ENCODE measurements around the gene RBBP5. TPM values are rescaled to one million over a fixed set of nuclear protein-coding genes. Genes with fewer than 3 reads are reported as not detected.

The RBBP5 gene
- polyA plus RNA-seq, 3 donors, result 4.9 to 10.2 (median 8.1) TPM

GRCh38 chr1:205038132-205038786 is 83.5 kb downstream of the RBBP5 start:
- Histone ChIP-seq H3K4me3 (replicated peaks in 1 of 3; ENCODE audit: low read depth in 2 of 3, low read length in 3 of 3) (no peak overlapping the region), H3K4me2 (replicated peaks; ENCODE audit: extremely low read depth, low read length, poor library complexity, severe bottlenecking) (no peak overlapping the region), H3K27me3 (ENCODE audit: control insufficient read depth in 2 of 2, insufficient read depth in 2 of 2, low read length in 2 of 2) (peaks cover 7 to 18% of the 10 kb centered on the region in 2 donors), H4K20me1 (ENCODE audit: insufficient read depth, low read length) (no peaks in the 10 kb centered on the region), H3K27ac (ENCODE audit: low read depth in 1 of 2, low read length in 2 of 2) (no peak overlapping the region), H2AFZ (ENCODE audit: insufficient read depth, low read depth, low read length, poor library complexity, severe bottlenecking) (no peak overlapping the region), H3K36me3 (replicated peaks in 1 of 2; ENCODE audit: control insufficient read depth in 1 of 2, insufficient read depth in 2 of 2, low read length in 2 of 2) (no peaks in the 10 kb centered on the region), H3K9ac (ENCODE audit: insufficient read depth, low read length, poor library complexity, severe bottlenecking) (no peak overlapping the region), H3K9me3 (replicated peaks in 1 of 2; ENCODE audit: control insufficient read depth in 1 of 2, insufficient read depth in 1 of 2, low read length in 2 of 2) (no peaks in the 10 kb centered on the region), H3K79me2 (ENCODE audit: insufficient read depth, low read length) (no peaks in the 10 kb centered on the region), H3K4me1 (ENCODE audit: control insufficient read depth in 1 of 2, insufficient read depth in 2 of 2, low read length in 2 of 2) (no peaks in the 10 kb centered on the region)
- peaks cover 0 to 3% (median 1%) of the 10 kb centered on the region in 7 donors for H3K9me3 Mint-ChIP-seq
- no peak overlapping the region for H3K27ac Mint-ChIP-seq
- no peak for DNase-seq
- WGBS (ENCODE audit: insufficient coverage), result 96% methylated on average over 6 of the region's 6 CpGs
- TF ChIP-seq, protein P1, sequence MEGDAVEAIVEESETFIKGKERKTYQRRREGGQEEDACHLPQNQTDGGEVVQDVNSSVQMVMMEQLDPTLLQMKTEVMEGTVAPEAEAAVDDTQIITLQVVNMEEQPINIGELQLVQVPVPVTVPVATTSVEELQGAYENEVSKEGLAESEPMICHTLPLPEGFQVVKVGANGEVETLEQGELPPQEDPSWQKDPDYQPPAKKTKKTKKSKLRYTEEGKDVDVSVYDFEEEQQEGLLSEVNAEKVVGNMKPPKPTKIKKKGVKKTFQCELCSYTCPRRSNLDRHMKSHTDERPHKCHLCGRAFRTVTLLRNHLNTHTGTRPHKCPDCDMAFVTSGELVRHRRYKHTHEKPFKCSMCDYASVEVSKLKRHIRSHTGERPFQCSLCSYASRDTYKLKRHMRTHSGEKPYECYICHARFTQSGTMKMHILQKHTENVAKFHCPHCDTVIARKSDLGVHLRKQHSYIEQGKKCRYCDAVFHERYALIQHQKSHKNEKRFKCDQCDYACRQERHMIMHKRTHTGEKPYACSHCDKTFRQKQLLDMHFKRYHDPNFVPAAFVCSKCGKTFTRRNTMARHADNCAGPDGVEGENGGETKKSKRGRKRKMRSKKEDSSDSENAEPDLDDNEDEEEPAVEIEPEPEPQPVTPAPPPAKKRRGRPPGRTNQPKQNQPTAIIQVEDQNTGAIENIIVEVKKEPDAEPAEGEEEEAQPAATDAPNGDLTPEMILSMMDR (IDR thresholded peaks at IDR 0.05), result no peak
- intact Hi-C loops (cut with micrococcal nuclease), result no loop called here
- peaks cover 23 to 32% (median 28%) of the 10 kb centered on the region in 3 donors for H3K27me3 Mint-ChIP-seq (ENCODE audit: low read depth in 3 of 3)
- no peak overlapping the region for H3K4me3 Mint-ChIP-seq
- H3K4me1 Mint-ChIP-seq, result no peaks in the 10 kb centered on the region
- no peaks in the 10 kb centered on the region for H3K36me3 Mint-ChIP-seq

GRCh38 chr1:205037539-205037938 is 84.2 kb downstream of the RBBP5 start:
- Histone ChIP-seq H3K27ac (ENCODE audit: low read depth in 1 of 2, low read length in 2 of 2) (no peak overlapping the region), H3K9me3 (replicated peaks in 1 of 2; ENCODE audit: control insufficient read depth in 1 of 2, insufficient read depth in 1 of 2, low read length in 2 of 2) (no peaks in the 10 kb centered on the region), H2AFZ (ENCODE audit: insufficient read depth, low read depth, low read length, poor library complexity, severe bottlenecking) (no peak overlapping the region), H3K36me3 (replicated peaks in 1 of 2; ENCODE audit: control insufficient read depth in 1 of 2, insufficient read depth in 2 of 2, low read length in 2 of 2) (no peaks in the 10 kb centered on the region), H3K9ac (ENCODE audit: insufficient read depth, low read length, poor library complexity, severe bottlenecking) (no peak overlapping the region), H3K79me2 (ENCODE audit: insufficient read depth, low read length) (no peaks in the 10 kb centered on the region), H3K4me2 (replicated peaks; ENCODE audit: extremely low read depth, low read length, poor library complexity, severe bottlenecking) (no peak overlapping the region), H4K20me1 (ENCODE audit: insufficient read depth, low read length) (no peaks in the 10 kb centered on the region), H3K4me1 (ENCODE audit: control insufficient read depth in 1 of 2, insufficient read depth in 2 of 2, low read length in 2 of 2) (no peaks in the 10 kb centered on the region), H3K4me3 (replicated peaks in 1 of 3; ENCODE audit: low read depth in 2 of 3, low read length in 3 of 3) (no peak overlapping the region), H3K27me3 (ENCODE audit: control insufficient read depth in 2 of 2, insufficient read depth in 2 of 2, low read length in 2 of 2) (peaks cover 3 to 12% of the 10 kb centered on the region in 2 donors)
- Mint-ChIP-seq H3K9me3 (peaks cover 0 to 3% (median 1%) of the 10 kb centered on the region in 7 donors), H3K4me1 (no peaks in the 10 kb centered on the region), H3K27me3 (ENCODE audit: low read depth in 3 of 3) (peaks cover 20 to 29% (median 24%) of the 10 kb centered on the region in 3 donors), H3K27ac (no peak overlapping the region), H3K4me3 (no peak overlapping the region), H3K36me3 (no peaks in the 10 kb centered on the region)
- WGBS (ENCODE audit: insufficient coverage), result 85% methylated on average over 5 of the region's 9 CpGs
- intact Hi-C loops (cut with micrococcal nuclease), result no loop called here
- TF ChIP-seq, protein P1 (IDR thresholded peaks at IDR 0.05), result no peak
- no peak for DNase-seq

Other genes starting within 250 kb of the RBBP5 start
- not detected for gene CNTN2, start 78.8 kb downstream of the RBBP5 start, polyA plus RNA-seq
- 1 to 10 TPM in 1 of 3 donors, under 1 TPM in 2; 0.17 to 1.5 (median 0.36) TPM for gene TMEM81, start 37.5 kb downstream of the RBBP5 start, polyA plus RNA-seq
- 1 to 10 TPM; 2.9 to 6.5 (median 3.8) TPM for gene DSTYK, start 89.7 kb upstream of the RBBP5 start, polyA plus RNA-seq
- under 1 TPM in 2 of 3 donors, not detected in 1; 0.16 to 0.27 TPM for gene TMCC2, start 106.0 kb upstream of the RBBP5 start, polyA plus RNA-seq
- 10 to 100 TPM in 2 of 3 donors, 1 to 10 TPM in 1; 9.1 to 44.9 (median 21.9) TPM for gene NUAK2, start 199.8 kb upstream of the RBBP5 start, polyA plus RNA-seq
- gene KLHDC8A, start 234.9 kb upstream of the RBBP5 start, polyA plus RNA-seq, result not detected

Data from CD14-positive monocyte (primary cell).